ENCODE results near the gene SCLT1. TPM values are rescaled to one million over a fixed set of nuclear protein-coding genes. Genes with fewer than 3 reads are reported as not detected.

SCLT1 gene
- total RNA-seq, 1 experiment from 2014 or later, result 13.7 TPM

- DNase-seq, result no peak
- no peaks in the 10 kb centered on the region for H3K27me3 ChIP-seq (ENCODE audit: control insufficient read depth, insufficient read depth, low read length)
- no peak overlapping the region for H3K4me3 ChIP-seq (ENCODE audit: insufficient read depth, low read depth, low read length)
- no peaks in the 10 kb centered on the region for H3K36me3 ChIP-seq (replicated peaks; ENCODE audit: control insufficient read depth, insufficient read depth, low read length)
Observed at GRCh38 chr4:129040471-129040870, 52.9 kb downstream of the SCLT1 start.

DNA sequence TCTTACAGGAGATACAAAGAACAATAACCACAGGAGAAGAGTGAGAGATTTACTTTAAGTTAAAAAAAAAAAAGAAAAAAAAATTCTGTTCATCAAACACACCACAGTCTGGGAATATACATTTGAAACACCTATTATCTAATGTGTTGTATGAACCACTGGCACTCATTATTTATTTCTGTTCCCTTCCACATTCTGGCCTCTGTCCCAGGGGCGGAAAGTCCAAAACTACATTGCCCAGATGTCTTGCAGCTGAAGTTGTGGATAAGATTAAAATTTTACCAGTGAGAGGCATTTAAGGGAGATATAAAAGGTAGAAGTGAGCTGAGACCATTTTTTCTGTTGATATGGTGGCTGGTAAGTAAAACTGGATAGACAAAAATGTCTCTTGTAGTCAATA, 56.2 kb downstream of the SCLT1 start:
- no peaks in the 10 kb centered on the region for H3K27me3 ChIP-seq (ENCODE audit: control insufficient read depth, insufficient read depth, low read length)
- no peak overlapping the region for H3K4me3 ChIP-seq (ENCODE audit: insufficient read depth, low read depth, low read length)
- H3K36me3 ChIP-seq (replicated peaks; ENCODE audit: control insufficient read depth, insufficient read depth, low read length), result no peaks in the 10 kb centered on the region
- no peak for DNase-seq

DNA sequence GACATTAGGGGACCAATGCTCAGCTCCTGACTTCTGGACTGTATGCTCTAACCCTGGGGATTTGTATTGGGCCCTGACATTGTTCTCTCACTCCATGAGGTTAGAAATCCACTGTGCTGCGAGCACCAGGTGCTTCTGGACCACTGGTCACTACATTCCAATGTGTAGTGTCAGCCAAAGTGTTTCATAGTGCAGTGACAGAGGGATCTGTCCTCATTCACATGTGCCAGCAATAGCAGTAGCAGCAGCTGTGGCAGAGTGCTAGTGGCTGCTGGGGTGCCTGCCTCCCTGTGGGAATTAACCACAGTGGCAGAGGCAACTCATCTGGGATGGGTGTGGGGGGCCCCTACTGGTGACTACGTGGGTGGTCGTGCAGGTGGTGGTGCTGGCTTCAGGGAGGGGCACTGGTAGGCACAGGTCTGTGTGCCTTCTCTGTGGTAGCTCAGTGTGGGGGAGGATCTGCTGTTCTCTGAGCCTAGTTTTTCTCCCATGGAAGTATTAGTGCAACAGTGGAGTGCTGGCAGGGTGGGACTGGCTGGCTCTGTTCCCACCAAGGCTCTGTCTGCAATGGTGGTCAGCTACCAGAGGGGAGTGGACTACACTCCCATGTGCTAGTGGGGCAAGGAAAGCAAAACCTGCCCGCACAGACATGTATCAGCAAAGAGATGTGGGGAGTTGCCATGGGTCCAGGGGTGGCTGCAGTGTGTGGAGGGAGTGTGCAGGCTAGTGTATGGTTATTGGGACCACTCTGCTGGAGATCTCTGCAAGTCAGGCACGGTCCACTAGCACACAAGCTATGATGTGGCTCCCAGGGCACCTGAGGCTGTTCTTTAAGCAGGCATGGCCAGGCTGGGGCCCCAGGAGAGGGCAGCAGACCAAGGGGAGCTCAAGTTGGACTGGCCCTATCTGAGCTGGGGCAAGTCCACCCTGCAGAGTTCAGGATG, 78.5 kb downstream of the SCLT1 start:
- no peak overlapping the region for H3K4me3 ChIP-seq (ENCODE audit: insufficient read depth, low read depth, low read length)
- no peak for DNase-seq
- no peaks in the 10 kb centered on the region for H3K27me3 ChIP-seq (ENCODE audit: control insufficient read depth, insufficient read depth, low read length)
- no peaks in the 10 kb centered on the region; the same call in 1 of the 2 replicates for H3K36me3 ChIP-seq (replicated peaks; ENCODE audit: control insufficient read depth, insufficient read depth, low read length)

GRCh38 chr4:129008096-129008495, 85.2 kb downstream of the SCLT1 start:
- DNase-seq, result no peak
- H3K4me3 ChIP-seq (ENCODE audit: insufficient read depth, low read depth, low read length), result no peak overlapping the region
- H3K27me3 ChIP-seq (ENCODE audit: control insufficient read depth, insufficient read depth, low read length), result no peaks in the 10 kb centered on the region
- no peaks in the 10 kb centered on the region for H3K36me3 ChIP-seq (replicated peaks; ENCODE audit: control insufficient read depth, insufficient read depth, low read length)

DNA sequence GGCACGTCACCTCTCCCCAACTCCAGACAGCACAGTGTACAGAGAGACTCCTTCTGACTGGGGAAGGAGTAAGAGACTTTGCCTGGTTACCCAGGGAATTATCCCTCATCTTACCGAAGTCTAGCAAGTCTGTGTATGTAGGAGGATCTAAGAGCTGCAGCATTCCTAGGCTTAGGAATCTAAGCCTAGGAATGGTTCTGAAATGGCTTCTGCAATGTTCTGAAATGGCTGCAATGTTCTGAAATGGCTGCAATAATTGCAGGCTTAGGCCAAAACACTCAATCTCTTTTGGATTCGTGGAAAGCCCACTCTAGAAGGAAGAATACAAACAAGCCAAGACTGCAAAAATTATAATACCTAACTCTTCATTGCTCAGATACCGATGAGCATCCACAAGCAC, 106.4 kb downstream of the SCLT1 start:
- no peak for DNase-seq
- no peak overlapping the region for H3K4me3 ChIP-seq (ENCODE audit: insufficient read depth, low read depth, low read length)
- no peaks in the 10 kb centered on the region for H3K27me3 ChIP-seq (ENCODE audit: control insufficient read depth, insufficient read depth, low read length)
- no peaks in the 10 kb centered on the region for H3K36me3 ChIP-seq (replicated peaks; ENCODE audit: control insufficient read depth, insufficient read depth, low read length)

DNA sequence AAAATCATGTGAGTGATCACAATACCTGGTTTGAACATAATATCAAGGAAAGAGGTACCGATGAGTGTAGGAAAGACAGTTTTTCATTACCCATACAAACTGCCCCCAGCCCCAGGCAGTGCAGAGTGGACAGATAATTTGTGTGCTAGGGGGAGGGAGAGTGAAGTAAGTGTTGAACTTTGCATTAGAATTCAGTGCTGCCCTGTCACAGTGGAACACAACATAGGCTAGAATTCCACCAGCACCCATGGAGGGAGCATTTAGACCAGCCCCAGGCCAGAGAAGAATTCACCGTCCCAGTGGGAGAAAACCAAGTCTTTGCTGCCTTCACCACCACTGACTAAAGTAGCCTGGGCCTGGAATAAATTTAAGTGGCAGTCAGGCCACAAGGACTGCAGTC, 107.3 kb downstream of the SCLT1 start:
- no peak overlapping the region for H3K4me3 ChIP-seq (ENCODE audit: insufficient read depth, low read depth, low read length)

DNA sequence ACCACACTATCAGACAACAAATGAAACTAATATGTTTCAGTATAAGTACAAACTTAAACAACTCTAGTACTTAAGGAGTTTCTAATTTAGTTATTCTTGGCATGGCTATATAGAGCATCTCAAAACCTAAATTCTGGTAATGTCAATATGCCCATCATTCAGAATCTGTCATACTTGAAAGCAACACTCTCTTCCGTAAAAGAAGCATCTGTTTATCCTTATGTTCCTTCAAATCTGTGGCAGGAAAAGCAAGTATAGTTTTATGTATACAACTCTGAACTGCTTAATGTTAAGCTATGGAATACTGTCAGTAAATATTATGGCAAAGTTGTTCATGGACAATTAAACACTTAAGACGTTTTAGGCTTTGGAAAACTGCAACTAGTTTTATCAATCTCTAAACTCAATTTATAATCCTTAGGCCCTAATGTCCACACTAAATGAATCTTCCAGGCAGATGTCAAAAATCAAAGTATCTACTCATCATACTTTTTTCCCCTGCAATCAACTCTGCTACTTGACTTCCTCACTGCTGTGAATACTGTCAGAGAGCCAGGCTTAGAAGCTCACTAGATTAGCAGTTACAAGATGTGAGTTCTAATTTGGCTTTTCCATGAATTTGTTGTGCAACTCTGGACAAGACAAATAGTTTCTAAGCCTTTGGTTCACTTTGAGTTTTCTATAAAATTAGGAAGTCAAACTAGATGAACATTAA, 109.4 kb downstream of the SCLT1 start:
- no peak overlapping the region for H3K4me3 ChIP-seq (ENCODE audit: insufficient read depth, low read depth, low read length)
- DNase-seq, result no peak
- no peaks in the 10 kb centered on the region for H3K36me3 ChIP-seq (replicated peaks; ENCODE audit: control insufficient read depth, insufficient read depth, low read length)
- no peaks in the 10 kb centered on the region for H3K27me3 ChIP-seq (ENCODE audit: control insufficient read depth, insufficient read depth, low read length)

More for the DNA sequence above, 107.3 kb downstream of the SCLT1 start:
- H3K36me3 ChIP-seq (replicated peaks; ENCODE audit: control insufficient read depth, insufficient read depth, low read length), result no peaks in the 10 kb centered on the region
- DNase-seq, result no peak
- no peaks in the 10 kb centered on the region for H3K27me3 ChIP-seq (ENCODE audit: control insufficient read depth, insufficient read depth, low read length)

GRCh38 chr4:128981377-128981776, 112.0 kb downstream of the SCLT1 start:
- DNase-seq, result no peak
- no peaks in the 10 kb centered on the region for H3K36me3 ChIP-seq (replicated peaks; ENCODE audit: control insufficient read depth, insufficient read depth, low read length)
- H3K27me3 ChIP-seq (ENCODE audit: control insufficient read depth, insufficient read depth, low read length), result no peaks in the 10 kb centered on the region
- H3K4me3 ChIP-seq (ENCODE audit: insufficient read depth, low read depth, low read length), result no peak overlapping the region

DNA sequence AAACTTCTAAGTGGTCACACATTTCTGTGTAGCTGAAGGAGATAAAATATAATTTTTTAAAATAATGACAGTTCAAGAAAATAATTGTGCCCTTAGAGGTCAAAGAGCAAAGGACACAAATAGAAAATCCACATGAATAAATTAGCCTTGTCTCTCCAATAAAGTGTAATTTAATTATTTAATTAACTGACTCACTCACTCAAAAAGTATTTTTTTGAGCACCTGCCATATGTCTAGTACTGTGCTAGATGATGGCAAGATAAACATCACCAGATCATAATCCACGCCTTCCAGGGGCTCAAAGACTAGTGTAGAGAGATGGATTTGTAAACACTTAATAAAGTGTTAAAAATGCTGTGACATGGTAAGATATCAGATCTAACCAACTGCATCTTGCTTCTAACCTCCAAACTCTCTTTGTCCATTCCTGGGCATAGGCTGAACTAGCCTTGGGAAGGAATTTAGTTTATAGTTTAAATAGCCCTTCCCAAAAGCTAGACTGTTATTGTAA, 112.5 kb downstream of the SCLT1 start:
- no peaks in the 10 kb centered on the region for H3K36me3 ChIP-seq (replicated peaks; ENCODE audit: control insufficient read depth, insufficient read depth, low read length)
- H3K4me3 ChIP-seq (ENCODE audit: insufficient read depth, low read depth, low read length), result no peak overlapping the region
- no peaks in the 10 kb centered on the region for H3K27me3 ChIP-seq (ENCODE audit: control insufficient read depth, insufficient read depth, low read length)
- no peak for DNase-seq

- H3K4me3 ChIP-seq (ENCODE audit: insufficient read depth, low read depth, low read length), result no peak overlapping the region
- DNase-seq, result no peak
Observed at GRCh38 chr4:128979934-128980333, 113.4 kb downstream of the SCLT1 start.

DNA sequence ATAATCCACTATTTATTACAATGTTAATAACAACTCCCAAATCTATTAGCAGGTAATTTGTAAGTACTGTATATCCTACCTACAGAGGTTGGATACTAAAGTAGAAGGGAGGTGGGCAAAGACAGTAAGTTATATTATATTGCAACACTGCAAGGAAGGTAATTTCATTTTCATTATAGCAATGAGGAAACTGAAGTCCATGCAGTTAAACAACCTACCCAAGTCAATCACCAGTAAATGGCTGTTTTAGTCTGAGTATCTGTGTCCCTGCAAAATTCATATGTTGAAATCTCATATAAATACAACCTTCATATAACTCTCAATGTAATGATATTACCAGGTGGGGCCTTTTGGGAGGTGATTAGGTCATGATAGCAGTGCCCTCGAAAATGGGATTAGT, 114.4 kb downstream of the SCLT1 start:
- Histone ChIP-seq H3K4me3 (ENCODE audit: insufficient read depth, low read depth, low read length) (no peak overlapping the region), H3K36me3 (replicated peaks; ENCODE audit: control insufficient read depth, insufficient read depth, low read length) (no peaks in the 10 kb centered on the region), H3K27me3 (ENCODE audit: control insufficient read depth, insufficient read depth, low read length) (no peaks in the 10 kb centered on the region)
- no peak for DNase-seq

More at GRCh38 chr4:128979934-128980333, 113.4 kb downstream of the SCLT1 start:
- H3K27me3 ChIP-seq (ENCODE audit: control insufficient read depth, insufficient read depth, low read length), result no peaks in the 10 kb centered on the region
- H3K36me3 ChIP-seq (replicated peaks; ENCODE audit: control insufficient read depth, insufficient read depth, low read length), result no peaks in the 10 kb centered on the region

GRCh38 chr4:128974136-128974581, 119.2 kb downstream of the SCLT1 start:
- Histone ChIP-seq H3K4me3 (ENCODE audit: insufficient read depth, low read depth, low read length) (no peak overlapping the region), H3K36me3 (replicated peaks; ENCODE audit: control insufficient read depth, insufficient read depth, low read length) (no peaks in the 10 kb centered on the region), H3K27me3 (ENCODE audit: control insufficient read depth, insufficient read depth, low read length) (no peaks in the 10 kb centered on the region)
- DNase-seq, result no peak

DNA sequence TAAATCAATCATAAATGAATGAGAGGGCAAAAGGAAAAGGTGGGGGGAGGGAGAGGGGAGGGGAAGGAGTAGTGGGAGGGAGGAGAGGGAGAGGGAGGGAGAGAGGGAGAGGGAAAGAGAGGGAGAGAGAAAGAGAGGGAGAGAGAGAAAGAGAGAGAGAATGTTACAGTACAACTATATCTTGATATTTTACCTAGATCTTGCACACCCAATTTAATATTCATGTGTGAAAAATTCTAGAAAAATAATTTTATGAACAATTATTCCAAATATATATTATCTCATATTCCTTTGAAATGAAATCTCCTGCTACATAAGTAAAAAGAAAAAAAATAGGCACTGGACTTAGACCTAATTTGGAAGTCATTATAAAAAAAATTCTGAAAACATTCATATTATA, 120.0 kb downstream of the SCLT1 start:
- no peak for DNase-seq
- no peak overlapping the region for H3K4me3 ChIP-seq (ENCODE audit: insufficient read depth, low read depth, low read length)
- H3K27me3 ChIP-seq (ENCODE audit: control insufficient read depth, insufficient read depth, low read length), result no peaks in the 10 kb centered on the region
- no peaks in the 10 kb centered on the region for H3K36me3 ChIP-seq (replicated peaks; ENCODE audit: control insufficient read depth, insufficient read depth, low read length)

DNA sequence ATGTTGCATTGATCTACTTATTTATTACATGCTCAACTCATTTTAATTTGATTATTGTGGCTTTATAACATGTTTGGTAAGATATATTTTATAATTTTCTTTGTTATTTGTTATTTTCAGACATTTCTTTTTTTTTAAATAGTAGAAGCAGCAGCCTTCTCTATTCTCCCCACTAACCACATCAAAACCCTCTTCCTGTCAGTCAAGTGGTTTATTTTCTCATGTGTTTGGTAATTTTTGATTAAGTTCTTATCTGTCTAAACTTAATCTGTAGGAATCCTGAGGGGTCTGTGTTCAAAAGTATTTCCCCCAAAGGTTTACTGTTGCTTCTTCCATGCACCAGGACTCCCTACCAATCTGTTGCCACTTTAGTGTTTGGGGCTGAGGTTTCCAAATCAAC, 131.9 kb downstream of the SCLT1 start:
- no peaks in the 10 kb centered on the region for H3K36me3 ChIP-seq (replicated peaks; ENCODE audit: control insufficient read depth, insufficient read depth, low read length)
- DNase-seq, result no peak
- no peak overlapping the region for H3K4me3 ChIP-seq (ENCODE audit: insufficient read depth, low read depth, low read length)
- H3K27me3 ChIP-seq (ENCODE audit: control insufficient read depth, insufficient read depth, low read length), result no peaks in the 10 kb centered on the region

DNA sequence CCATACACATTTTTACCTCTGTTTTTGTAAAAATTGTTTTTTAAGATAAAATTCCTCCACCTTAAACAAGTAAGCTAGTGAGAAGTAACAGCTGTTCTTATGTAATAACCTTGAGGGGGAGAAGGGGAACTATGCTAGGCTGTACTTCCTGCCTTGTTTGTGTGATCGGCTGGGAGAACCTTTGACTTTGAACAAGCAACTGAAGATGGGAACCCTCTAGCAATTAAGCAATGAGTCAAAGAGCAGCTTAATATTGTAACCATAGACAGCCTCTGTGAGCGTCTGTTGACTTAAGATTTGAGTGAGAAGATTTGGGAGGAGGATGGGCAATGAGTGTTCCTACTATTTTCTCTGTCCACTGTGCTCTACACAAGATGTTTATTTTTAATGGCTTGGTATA, 135.1 kb downstream of the SCLT1 start:
- Histone ChIP-seq H3K4me3 (ENCODE audit: insufficient read depth, low read depth, low read length) (no peak overlapping the region), H3K36me3 (replicated peaks; ENCODE audit: control insufficient read depth, insufficient read depth, low read length) (no peaks in the 10 kb centered on the region), H3K27me3 (ENCODE audit: control insufficient read depth, insufficient read depth, low read length) (no peaks in the 10 kb centered on the region)
- no peak for DNase-seq

Measured in H7 (cell line).